Stromal cell of bone marrow (primary cell): Measurements from ENCODE around the gene ATP6V1F.
A peak's percentile ranks its signal among the peaks of the same experiment; 100 is the strongest.

Experiments
- DNase-seq: peaks from one replicate; pipeline ENCODE4 v3.0.0-alpha.2; 2012; ENCODE audit warnings: low read depth

ATP6V1F gene

DNA sequence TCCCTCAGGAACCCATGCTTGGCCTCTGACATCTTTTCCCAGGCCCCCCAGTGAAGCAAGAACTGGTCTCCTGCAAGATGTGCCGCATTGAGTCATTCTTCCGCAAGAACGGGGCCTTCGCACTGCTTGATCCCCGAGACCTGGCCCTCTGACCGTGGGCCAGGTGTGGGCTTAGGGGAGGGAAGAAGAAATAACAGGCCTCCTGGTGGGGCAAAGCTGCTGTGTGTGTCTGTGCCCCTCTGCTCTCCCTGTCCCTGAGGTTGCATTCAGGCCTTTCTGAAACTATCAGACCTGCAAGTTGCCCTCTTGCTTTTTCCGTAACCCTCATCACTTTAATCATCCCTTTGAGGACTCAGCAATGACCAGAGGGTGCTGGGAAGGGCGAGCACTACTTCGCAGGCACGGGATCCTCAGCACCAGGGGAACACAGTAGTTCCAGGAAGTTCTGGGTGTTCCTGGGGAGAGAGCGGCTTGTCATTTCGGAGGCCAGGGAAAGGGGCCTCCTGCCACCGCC is 6.0 kb downstream of the ATP6V1F start:
- no peak for DNase-seq

DNA sequence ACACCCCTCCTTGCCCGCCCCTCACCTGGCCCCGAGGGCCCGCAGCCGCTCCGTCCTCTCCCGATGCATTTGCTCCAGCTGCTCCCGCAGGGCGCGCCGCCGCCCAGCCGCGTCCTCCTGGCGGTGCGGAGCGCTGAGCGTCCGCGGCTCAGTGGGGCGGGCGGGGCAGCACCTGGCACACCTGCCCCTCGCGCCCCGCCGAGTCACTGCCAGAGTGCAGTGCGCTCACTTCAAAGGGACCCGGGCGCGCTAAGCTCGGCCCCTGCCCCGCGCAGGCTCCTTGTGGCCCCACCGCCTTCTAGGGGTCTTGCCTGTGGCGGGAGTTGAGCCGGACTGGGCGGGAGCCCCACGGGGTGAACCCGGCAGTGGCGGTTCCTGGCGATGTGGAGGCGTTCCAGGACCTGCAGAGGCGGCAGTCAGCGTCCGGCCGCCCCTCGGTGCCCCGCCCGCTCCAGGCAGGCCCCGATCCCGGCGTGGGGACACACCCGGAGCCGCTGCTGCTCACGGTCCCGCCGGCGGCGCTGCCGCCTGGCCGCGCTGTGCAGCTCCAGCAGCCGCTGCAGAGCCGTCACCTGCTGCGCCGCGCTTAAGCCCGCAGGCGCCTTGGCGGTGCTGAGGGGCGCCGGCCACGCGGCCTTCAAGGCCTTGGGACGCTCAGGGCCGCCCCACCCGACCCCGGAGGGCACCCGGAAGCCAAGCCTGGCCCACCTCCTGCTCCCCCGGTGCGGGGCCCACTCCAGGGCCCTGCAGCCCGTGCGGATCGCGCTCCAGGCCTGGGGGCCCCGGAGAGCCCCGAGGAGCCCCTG is 6.7 kb downstream of the ATP6V1F start:
- no peak for DNase-seq

DNA sequence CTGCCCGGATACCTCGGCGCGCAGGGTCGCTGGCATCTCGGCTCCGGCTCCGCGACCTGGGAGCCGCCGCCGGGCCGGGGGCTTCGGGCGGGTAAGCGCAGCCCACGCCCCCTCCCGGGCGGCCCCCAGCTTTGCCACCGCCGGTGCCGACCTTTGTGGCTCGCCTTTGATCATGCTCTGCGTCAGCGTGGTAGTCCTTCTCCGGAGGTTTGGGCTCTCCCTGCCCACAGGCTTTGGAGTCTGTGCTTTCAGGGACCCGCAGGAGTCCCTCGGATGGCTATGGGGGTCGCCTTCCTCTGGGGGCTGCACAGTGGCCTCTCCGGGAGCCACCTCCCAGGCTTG is 7.3 kb downstream of the ATP6V1F start:
- DNase-seq = no peak

DNA sequence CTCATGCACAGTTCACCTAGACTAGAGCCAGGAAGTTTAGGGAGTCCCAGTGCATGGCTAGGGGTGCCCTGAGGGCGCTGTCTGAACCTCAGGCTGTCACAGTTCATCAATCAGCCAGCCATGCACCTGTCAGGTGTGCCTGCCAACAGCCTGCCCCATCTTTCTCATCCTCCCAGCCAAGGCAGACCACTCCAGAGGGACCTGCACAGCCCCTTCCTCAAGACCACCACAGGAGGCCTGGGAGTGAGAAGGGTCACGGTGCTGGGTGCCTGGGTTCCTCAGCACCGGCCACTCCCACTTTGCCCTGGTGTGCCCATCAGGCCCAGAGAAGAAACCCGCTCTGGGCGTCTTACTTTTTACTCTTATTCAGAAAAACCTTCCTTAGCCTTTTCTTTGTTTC is 8.4 kb downstream of the ATP6V1F start:
- no peak for DNase-seq

DNA sequence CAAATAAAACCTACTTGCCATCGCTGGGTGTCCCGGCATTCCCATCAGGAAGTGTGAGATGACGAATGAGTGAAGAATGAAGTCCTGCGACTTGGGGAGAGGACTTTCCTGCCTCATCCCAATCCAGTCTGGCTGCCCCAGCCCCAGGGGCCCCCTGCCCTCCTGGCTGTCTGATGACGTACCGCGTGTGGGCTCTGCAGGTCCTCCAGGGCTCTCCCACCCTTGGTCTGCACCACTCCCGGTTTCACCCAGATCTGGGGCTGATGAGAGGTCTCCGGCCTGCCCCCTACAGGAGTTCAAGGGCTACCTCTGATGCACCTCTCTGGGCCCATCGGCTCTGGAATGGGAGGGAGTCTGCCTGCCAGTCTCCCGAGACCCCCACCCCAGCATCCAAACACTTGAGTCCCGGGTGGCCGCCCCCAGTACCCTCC is 9.8 kb downstream of the ATP6V1F start:
- no peak for DNase-seq

DNA sequence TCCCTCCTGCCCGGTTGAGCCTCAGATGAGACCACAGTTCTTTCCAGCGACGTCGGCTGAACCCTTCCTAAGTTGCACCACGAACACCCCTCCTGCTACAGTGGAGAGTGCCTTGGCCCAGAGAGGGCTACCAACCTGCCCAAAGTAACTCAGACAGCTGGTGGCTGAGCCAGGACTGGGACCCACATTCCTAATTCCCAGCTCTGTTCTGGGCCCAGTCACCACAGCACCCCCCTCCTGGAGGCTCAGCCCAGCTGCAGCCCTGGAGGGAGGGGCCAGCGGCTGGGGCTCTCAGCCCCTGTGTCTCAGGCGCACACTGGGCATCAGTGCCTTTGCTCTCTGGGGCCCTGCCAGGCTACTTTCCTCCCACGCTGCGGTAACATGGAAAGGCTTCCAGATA is 10.6 kb downstream of the ATP6V1F start:
- no peak for DNase-seq

DNA sequence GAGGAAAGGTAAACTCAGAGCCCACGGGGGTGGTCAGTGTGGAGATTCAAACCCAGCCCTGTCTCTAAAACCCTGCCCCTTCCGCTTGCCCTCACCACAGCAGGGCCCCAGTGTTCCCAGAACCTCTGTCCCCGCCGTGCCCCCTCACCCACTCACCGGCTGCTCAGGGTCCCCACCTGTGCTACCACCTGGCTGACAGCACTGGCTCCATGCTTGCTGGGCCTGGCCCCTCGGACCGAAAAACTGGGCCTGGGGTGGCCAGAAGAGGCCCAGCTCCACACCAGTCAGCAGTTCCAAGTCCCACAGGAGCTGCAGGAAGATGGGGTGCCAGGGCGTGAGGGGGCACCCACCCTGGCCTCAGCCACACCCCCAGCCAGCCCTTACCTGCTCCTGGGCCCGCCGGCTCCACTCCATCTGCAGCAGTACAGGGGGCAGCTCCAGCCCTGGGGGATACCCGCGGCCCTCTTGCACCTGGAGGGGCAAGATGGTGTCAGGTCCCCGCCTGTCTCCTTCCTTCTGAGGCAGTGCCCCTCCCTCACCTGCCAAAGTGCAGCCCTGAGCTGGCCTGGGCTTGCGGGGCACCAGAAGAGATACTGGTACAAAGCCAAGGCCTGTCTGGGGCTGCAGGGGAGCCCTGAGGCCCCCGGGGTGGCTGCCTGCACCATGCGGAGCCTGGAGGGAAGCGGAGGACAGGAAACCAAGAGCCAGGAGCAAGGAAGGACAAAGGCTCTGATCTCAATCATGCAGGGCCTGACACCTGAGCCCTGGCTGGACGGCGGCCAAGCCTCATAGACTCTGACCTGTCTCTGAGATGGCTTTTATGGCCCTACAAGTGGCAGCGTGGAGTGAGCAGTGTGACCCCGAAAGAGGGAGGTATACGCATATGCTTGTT is 11.7 kb downstream of the ATP6V1F start:
- no peak for DNase-seq

DNA sequence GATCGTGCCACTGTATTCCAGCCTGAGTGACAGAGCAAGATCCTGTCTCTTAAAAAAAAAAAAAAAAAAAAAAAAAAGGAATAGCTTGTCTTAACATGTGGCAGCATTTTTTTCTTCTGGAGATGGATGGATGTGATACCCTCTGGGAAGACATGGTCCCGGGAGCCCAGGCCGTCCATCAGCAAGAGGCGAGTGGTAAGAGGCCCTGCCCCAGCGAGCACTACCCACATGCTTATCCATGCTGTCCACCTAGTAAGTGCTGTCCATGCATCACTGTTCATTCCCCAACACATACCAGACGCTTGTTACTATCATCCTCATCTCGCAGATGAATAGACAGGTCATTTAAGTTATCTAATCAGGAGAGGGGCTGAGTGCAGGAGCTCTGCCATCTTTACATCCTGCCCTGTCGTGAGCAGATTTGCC is 12.9 kb downstream of the ATP6V1F start:
- no peak for DNase-seq

DNA sequence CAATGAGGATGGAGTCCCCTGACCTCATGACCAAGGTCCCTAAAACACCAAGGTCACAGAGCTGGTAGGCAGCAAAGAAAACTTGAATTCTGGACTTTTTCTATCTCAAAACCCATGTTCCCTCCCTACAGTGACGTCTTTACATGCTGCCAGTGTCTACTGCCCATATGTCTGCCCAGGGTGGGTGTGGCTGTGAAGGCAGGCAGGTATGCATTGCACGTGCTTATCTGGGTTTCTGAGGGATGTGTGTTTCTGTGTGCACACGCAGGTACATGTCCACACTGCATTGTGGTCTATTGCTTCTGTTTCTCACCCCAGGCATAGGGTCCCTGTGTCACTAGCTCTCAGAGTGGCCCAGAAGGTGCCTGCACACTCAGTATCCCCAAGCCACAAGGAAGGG is 13.5 kb downstream of the ATP6V1F start:
- no peak for DNase-seq

DNA sequence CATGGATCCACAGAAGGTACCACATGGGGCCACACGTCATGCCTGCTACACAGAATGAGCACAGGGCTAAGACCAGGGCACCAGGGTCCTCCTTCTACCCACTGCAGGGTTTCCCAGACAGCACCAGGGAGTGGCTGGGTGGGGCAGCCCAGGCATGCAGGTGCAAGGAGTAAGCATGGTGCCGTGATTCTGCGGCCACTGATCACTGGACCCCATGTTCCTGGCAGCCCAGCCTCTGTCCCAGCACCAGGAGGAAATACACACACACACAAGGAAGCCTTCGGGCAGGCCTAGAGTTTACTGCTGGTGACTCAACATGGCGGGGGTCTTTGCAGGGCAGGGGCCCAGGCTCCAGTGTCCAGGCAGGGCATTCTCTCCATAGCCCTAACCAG is 13.9 kb downstream of the ATP6V1F start:
- DNase-seq = no peak

DNA sequence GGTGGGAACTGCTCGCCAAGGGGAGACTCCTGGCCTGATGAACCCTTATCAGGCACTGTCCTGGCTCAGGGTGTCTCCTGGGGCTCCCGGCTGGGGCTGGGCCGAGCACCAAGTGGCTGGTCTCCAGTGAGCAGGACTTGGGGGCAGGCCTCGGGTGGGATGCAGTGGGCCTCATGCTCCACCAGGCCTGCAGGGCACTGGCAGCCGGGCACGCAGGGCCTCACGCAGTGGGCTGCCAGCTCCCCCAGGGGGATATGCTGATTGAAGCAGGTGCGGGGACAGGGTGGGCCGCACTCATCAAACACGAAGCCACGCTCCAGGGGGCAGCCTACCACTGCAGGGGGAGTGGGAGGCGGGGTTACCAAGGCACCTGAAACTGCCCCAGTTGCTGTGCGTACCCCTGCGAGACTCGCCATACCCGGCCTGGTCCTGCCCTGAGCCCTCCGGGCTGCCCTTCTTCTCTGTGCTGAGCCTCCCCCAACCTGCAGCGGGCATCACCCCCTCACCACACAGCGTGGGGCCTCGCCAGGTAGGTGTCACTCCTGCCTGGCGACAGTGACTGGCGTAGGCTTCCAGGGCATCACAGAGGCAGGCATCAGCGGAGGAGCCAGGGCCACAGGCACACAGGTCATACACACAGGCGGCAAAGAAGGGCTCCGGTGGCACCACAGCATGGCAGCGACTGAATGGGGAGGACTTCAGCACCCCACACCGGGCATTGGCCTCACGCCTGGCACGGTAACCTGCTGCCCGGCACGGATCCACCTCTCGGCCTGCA is 14.5 kb downstream of the ATP6V1F start:
- DNase-seq = no peak

DNA sequence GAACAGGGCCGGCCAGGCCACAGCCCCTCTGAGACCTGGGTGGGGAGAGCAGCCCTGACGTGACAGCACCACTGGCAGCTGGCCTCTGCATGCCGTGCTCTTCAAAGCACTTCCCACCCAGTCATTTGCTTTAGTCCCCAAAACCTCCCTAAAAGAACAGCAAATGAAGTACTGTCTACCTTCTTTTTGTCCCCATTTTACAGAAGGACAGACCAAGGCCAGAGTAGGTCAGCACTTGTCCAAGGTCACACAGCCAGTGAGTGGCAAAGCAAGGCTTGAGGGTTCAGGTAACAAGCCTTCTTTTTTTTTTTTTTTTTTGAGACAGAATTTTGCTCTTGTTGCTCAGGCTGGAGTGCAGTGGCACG is 15.1 kb downstream of the ATP6V1F start:
- no peak for DNase-seq

DNA sequence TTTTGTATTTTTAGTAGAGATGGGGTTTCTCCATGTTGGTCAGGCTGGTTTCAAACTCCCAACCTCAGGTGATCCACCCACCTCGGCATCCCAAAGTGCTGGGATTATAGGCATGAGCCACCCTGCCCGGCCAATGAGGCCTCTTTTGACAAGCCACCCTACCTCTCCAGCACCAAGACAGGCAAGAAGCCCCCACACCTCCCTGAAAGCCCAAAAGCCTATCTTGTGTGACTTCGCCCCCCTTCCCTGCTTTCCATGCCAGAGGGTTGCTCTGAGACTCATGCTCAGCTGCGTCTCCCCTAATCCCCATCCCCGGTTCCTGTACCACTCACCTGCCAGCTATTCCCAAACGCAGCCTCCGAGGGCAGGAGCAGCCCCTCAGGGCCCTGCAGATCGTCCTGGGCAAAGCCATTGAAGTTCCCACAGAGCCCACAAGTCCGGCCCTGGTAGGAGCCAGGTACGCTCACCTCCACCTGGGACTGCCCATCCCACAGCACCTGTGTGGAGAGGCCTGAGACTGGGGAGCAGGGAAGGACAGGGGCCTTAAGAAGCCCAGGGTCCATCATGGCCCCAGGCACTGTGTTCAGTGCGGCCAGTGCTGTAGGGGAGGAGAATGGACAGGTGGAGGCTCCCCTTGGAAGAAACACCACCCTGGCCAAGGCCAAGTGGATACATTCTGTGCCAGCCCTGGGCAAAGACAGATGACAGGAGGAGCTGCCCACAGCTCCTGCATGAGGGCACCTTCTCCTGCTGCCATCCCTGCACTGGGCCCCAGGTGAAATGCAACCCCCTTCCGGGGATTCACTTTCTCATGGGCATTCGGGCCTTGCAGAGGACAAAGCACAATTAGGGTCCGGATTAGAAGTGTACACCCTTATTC is 15.8 kb downstream of the ATP6V1F start:
- no peak for DNase-seq

DNA sequence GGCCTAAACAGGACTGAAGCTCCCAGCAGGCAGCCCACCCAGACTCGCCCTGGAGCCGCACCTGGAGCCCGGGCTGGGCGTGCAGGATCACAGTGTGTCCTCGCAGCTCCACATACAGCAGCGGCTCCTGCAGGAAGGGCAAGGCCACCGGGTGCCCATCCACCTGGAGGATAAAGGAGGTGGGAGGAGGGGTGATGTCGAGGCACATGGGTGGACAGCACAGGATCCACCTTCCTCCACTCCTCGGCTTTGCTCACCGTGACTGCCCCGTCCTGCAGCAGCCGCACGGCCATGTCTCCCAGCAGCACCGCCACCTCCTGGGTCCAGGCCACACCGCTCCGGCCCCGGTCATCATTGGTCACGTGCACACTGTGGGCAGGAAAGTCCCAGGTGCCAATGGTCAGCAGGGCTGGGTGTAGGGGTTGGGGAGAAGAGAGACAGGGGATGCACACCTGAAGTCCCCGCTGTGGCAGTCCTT is 16.8 kb downstream of the ATP6V1F start:
- DNase-seq = no peak

DNA sequence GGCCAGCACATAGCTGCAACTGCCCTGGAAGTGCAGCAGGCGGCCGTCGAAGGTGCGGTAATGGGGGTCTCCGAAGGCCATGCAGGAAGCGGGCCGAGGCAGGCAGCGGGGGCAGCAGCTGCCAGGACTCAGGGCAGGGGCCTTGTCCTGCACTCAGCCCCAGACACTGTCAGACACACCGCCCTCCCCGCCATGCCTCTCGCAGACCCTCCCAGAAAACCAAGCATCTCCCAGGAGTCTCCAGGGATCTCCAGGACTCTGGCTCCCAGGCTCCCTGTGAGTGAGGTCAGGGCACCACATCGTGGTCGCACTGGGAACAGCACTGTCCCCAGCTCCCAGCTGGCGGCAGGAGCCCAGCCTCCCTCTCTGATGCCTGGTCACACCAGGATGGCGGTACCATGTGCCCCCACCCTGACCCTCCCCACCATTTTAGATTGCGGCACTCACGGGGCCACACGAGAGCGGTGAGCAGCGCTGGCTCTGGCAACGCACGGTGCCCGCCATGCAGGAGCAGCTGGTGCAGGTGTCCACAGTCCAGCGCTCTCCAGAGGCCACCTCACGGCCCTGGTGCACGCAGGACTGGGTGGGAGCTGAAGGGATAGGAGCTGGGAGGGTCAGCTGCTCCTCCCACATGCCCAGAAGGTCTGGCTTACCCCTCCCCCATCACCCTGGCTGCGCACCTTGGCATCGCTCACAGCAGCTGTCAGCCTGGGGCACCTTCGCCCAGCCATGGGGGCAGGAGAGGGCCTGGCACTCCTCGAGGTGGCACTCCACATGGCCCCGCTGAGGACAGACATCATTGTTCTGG is 17.5 kb downstream of the ATP6V1F start:
- DNase-seq = peak; percentile 25

DNA sequence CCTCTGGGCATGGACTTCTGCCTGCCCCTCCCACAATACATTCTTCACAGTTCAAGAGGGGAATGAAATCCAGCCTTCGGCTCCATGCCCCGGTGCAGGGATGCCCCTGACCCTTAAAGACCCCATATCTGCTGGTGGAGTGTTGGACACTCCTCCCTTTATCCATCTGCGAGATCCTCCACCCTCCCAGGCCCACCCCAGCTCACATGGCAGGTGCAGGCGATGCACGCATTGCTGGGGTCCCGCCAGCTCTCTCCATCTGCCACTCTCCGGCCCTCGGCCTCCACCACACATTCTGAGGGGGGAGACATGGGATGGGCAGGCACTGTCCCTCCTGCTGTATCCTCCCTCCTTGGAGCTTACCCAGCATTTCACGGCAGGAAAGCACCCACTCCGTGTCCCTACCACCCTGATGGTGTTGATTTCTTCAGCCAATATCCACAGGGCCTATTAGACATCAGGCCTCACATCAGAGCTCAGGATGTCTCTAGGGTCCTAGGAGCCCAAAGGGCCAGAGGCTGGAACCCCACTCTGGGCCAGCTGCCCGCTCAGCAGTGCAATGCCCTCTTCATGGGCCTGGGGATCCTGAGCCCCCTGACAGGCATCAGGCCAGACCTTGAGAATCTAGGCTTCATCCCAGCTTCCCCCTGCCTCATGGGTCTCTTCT is 18.3 kb downstream of the ATP6V1F start:
- no peak for DNase-seq

DNA sequence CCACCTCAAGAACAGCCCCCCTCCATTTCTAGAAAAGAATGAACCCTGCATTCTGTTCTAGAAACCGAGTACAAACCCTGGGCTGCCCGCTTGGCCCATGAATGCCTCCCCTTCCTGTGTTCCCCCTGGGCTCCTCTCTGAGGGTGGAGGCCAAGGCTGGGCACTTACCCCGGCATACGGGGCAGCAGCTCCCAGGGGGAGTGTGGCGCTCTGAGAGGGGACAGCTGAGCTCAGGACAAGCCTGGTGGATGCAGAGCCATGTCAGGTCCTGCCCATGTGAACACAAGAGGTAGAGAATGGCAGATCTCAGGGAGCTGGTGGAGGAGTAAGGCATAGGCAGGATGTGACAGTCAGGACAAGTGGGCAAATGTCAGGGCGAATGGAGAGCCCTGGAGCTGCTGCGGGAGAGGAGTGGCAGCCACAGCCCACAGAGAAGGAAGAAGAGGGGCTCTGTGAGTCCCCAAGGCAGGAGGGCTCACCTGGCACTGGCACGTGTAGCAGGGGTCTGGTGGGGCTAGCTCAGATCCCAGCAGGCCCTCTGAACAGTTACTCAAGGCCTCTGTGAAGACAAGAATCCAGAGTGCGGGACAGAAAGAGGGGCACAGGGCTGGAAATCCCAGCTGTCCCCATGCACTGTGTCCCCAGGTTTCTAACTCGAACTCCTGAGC is 18.9 kb downstream of the ATP6V1F start:
- no peak for DNase-seq

DNA sequence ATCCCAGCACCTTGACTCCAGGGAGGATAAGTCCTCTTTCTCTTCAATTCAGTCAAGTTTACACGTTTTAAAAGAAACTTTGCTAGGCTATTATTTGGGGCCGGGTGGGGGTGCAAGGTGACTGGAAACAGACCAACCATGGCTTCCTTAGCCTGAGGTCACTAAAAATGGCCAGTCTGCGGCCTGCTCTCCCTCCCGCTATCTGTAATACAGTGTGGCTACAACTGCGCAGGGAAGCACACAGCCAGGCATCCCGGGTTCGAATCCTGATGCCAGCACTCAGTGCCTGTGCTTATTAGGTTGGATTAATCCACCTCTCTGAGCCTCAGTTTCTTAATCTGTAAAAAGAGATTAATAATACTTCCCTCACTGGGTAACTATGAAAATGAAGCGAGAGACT is 19.5 kb downstream of the ATP6V1F start:
- DNase-seq = no peak
